Activated B cell treated with CpG ODN at 0.5 μM for 24 hours (primary cell): ENCODE measurements around the gene LMOD1. TPM values are rescaled to one million over a fixed set of nuclear protein-coding genes. Genes with fewer than 3 reads are reported as not detected.
A peak's percentile ranks its signal among the peaks of the same experiment; 100 is the strongest.

Experiments used
- ATAC-seq: fragments of 200-7000 bp; cut with Tn5 transposase; one replicate; pipeline ENCODE4 v1.10.0; 2021; ENCODE audit warnings: low read depth, mild to moderate bottlenecking, moderate library complexity
- CTCF ChIA-PET: fragments of 350-600 bp; sonication (Branson Sonifier 250); formaldehyde crosslinking; loops from one replicate; lab custom pipeline; 2021; ENCODE audit warnings: antibody characterized with exemption; lab: Charles Lee
- POLR2A ChIA-PET: fragments of 350-600 bp; sonication (Branson Sonifier 250); formaldehyde crosslinking; loops from one replicate; lab custom pipeline; 2021; ENCODE audit warnings: antibody characterized with exemption; lab: Charles Lee
- DNase-seq: peaks from one replicate; pipeline ENCODE4 v3.0.0; 2022
- H3K27ac Mint-ChIP-seq: one replicate; pipeline ENCODE4 v1.8.0; 2020; ENCODE audit warnings: mixed read lengths
- H3K27me3 Mint-ChIP-seq: one replicate; pipeline ENCODE4 v1.8.0; 2021; ENCODE audit warnings: mixed read lengths
- H3K36me3 Mint-ChIP-seq: one replicate; pipeline ENCODE4 v1.8.0; 2021; ENCODE audit warnings: low read depth, mixed read lengths
- H3K4me1 Mint-ChIP-seq: one replicate; pipeline ENCODE4 v1.8.0; 2021; ENCODE audit warnings: mixed read lengths
- H3K4me3 Mint-ChIP-seq: one replicate; pipeline ENCODE4 v1.8.0; 2020; ENCODE audit warnings: mild to moderate bottlenecking, mixed read lengths
- H3K9me3 Mint-ChIP-seq: one replicate; pipeline ENCODE4 v1.8.0; 2020; ENCODE audit warnings: mixed read lengths
- CTCF ChIP-seq: fragments of 200-600 bp; IDR thresholded peaks from one replicate; pipeline ENCODE4 v1.8.0; 2022; ENCODE audit warnings: antibody characterized with exemption, mild to moderate bottlenecking
- intact Hi-C: fragments of 100-400 bp; cut with micrococcal nuclease; formaldehyde crosslinking; loops from one replicate; pipeline ENCODE4 v1.15.1; 2024
- total RNA-seq: library from RNA; stranded (reverse); gene quantifications from 2 replicates; pipeline ENCODE4 v1.2.3, GENCODE V29; 2022

Gene LMOD1
- total RNA-seq, 1 donor from 2014 or later, result not detected

- TF ChIP-seq CTCF, result no peak
- peaks cover 15% of the 10 kb centered on the region for H3K4me1 Mint-ChIP-seq
- ATAC-seq (no peak), DNase-seq (no peak)
- H3K4me3 Mint-ChIP-seq, result no peak overlapping the region
- POLR2A ChIA-PET, result no interaction called here
- CTCF ChIA-PET, result no interaction called here
- H3K27me3 Mint-ChIP-seq, result peaks cover 32% of the 10 kb centered on the region
- no peaks in the 10 kb centered on the region for H3K36me3 Mint-ChIP-seq
- H3K27ac Mint-ChIP-seq, result no peak overlapping the region
- H3K9me3 Mint-ChIP-seq, result no peaks in the 10 kb centered on the region
- intact Hi-C loops, result no loop called here
Observed at GRCh38 chr1:201949491-201949890, 3.1 kb upstream of the LMOD1 start.

GRCh38 chr1:201947697-201948008, 1.3 kb upstream of the LMOD1 start:
- Mint-ChIP-seq H3K27ac (no peak overlapping the region), H3K27me3 (peaks cover 38% of the 10 kb centered on the region), H3K36me3 (no peaks in the 10 kb centered on the region), H3K4me1 (peaks cover 11% of the 10 kb centered on the region), H3K4me3 (no peak overlapping the region), H3K9me3 (no peaks in the 10 kb centered on the region)
- ChIA-PET CTCF (no interaction called here), POLR2A (no interaction called here)
- DNase-seq, result no peak
- ATAC-seq, result no peak
- TF ChIP-seq CTCF, result no peak
- intact Hi-C loops, result no loop called here

DNA sequence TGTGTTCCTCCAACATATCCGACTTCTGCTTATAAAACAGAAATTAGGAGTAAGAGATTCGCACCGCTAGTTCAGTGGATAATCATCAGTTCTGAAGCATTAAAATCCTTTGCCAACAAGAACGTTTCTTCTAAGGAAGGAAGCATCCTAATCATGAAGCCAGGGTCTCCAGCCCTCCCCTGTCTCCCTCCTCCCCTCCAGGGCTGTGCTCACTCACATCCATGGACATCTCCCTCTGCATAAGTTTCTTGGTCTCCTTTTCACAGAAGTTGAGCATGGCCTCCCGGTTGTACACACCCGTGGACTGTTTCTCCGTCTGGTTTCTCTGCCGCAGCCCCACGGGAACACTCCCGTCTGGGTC, 505 bp downstream of the LMOD1 start:
- Mint-ChIP-seq H3K4me3 (peak overlapping the region; percentile 68), H3K27me3 (peaks cover 42% of the 10 kb centered on the region), H3K4me1 (peaks cover 11% of the 10 kb centered on the region), H3K36me3 (no peaks in the 10 kb centered on the region), H3K27ac (no peak overlapping the region), H3K9me3 (no peaks in the 10 kb centered on the region)
- ChIA-PET CTCF (interaction anchor here (1.6 kb wide), 1 partner anchor 49 kb away, joined by 4 read pairs; no protein-coding TSS in a partner anchor), POLR2A (interaction anchor here (1.1 to 1.5 kb wide), 2 partner anchors 9 to 36 kb away, joined by 3 to 7 read pairs; partner anchors contain the start of gene TIMM17A)
- intact Hi-C loops, result no loop called here
- DNase-seq, result no peak
- no peak for TF ChIP-seq CTCF
- no peak for ATAC-seq

DNA sequence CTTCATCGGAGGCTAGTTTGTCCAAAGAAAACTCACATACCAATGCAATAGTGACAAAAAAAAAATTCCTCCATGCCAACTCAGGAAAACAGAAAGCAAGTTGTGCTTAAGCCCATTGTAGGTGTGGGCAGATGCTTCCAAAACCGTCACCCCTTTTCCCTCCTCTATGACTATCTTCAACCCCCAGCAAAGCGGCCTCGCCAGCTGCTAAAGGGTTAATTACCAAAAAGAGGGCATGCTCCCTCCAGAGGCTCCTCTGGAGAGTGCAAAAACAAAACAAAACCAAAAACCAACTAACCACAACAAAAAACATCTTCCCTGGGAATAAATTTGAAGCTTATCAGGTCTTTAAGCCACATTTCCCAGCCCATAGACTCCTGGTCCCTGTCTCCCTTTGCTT, 1.2 kb downstream of the LMOD1 start:
- Mint-ChIP-seq H3K9me3 (no peaks in the 10 kb centered on the region), H3K4me3 (no peak overlapping the region), H3K36me3 (no peaks in the 10 kb centered on the region), H3K4me1 (peaks cover 11% of the 10 kb centered on the region), H3K27me3 (peaks cover 42% of the 10 kb centered on the region), H3K27ac (no peak overlapping the region)
- ATAC-seq (no peak), DNase-seq (no peak)
- ChIA-PET CTCF (interaction anchor here (1.6 kb wide), 1 partner anchor 49 kb away, joined by 4 read pairs; no protein-coding TSS in a partner anchor), POLR2A (interaction anchor here (1.1 kb wide), 1 partner anchor 36 kb away, joined by 3 read pairs; no protein-coding TSS in a partner anchor)
- intact Hi-C loops, result no loop called here
- TF ChIP-seq CTCF, result no peak

DNA sequence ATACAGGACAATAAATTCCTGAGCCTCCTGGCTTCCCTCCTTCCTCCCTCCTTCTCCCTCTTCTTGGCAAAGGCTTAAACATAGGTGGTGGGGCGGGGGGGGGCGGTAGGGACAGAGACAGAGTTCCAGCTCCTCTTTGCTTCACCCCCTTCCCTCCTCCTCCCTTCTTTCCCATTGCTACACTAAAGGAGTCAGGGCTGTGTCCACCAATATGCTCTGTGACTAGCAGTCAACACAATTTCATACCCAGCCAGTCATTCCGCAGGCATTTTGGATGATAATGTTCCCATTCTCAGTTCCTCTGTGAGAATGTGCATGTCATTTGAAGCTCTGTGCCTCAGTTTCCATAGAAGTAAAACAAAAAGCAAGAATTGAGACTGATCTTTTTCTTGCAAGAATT, 1.7 kb downstream of the LMOD1 start:
- no peaks in the 10 kb centered on the region for H3K9me3 Mint-ChIP-seq

More for the DNA sequence above, 1.7 kb downstream of the LMOD1 start:
- H3K27me3 Mint-ChIP-seq, result peaks cover 43% of the 10 kb centered on the region
- intact Hi-C loops, result no loop called here
- no peak for TF ChIP-seq CTCF
- H3K4me1 Mint-ChIP-seq, result peaks cover 11% of the 10 kb centered on the region
- no peak overlapping the region for H3K4me3 Mint-ChIP-seq
- ATAC-seq, result no peak
- no peak for DNase-seq
- H3K27ac Mint-ChIP-seq, result no peak overlapping the region
- ChIA-PET CTCF (interaction anchor here (1.6 kb wide), 1 partner anchor 48 kb away, joined by 4 read pairs; no protein-coding TSS in a partner anchor), POLR2A (interaction anchor here (0.6 kb wide), 1 partner anchor 44 kb away, joined by 3 read pairs; no protein-coding TSS in a partner anchor)
- H3K36me3 Mint-ChIP-seq, result no peaks in the 10 kb centered on the region
